HepG2 (cell line): ENCODE measurements around the gene CARD9. TPM values are rescaled to one million over a fixed set of nuclear protein-coding genes. Genes with fewer than 3 reads are reported as not detected.

ENCODE experiments used
- AHR ChIP-seq: IDR thresholded peaks from 2 replicates; pipeline ENCODE4 v1.6.1; 2018; ENCODE audit warnings: missing genetic modification reagents, missing compliant biosample characterization
- BORCS8-MEF2B ChIP-seq: sonication (generic); formaldehyde crosslinking; IDR thresholded peaks from 2 replicates; pipeline ENCODE4 v1.8.0; 2022; ENCODE audit warnings: mild to moderate bottlenecking, missing genetic modification reagents
- ETS1 ChIP-seq: sonication (generic); formaldehyde crosslinking; IDR thresholded peaks from 2 replicates; pipeline ENCODE4 v1.4.0; 2020; ENCODE audit warnings: missing genetic modification reagents
- GTF2F1 ChIP-seq: fragments of 150-350 bp; IDR thresholded peaks from 2 replicates; pipeline ENCODE4 v1.6.1; 2014; ENCODE audit warnings: low read length
- ISX ChIP-seq: sonication (generic); formaldehyde crosslinking; conservative IDR thresholded peaks from 2 replicates; pipeline ENCODE4 v1.5.0; 2020; ENCODE audit warnings: missing genetic modification reagents
- KDM2A ChIP-seq: sonication (generic); formaldehyde crosslinking; IDR thresholded peaks from 2 replicates; pipeline ENCODE4 v1.4.0; 2020; ENCODE audit warnings: low read depth, missing genetic modification reagents, borderline replicate concordance
- MEIS2 ChIP-seq: sonication (generic); formaldehyde crosslinking; IDR thresholded peaks from 2 replicates; pipeline ENCODE4 v1.9.0; 2021; ENCODE audit warnings: mild to moderate bottlenecking, missing genetic modification reagents
- MXD4 ChIP-seq: IDR thresholded peaks from 2 replicates; pipeline ENCODE4 v1.6.1; 2016; ENCODE audit warnings: mild to moderate bottlenecking, missing biosample characterization, missing genetic modification reagents
- RBAK ChIP-seq: sonication (generic); formaldehyde crosslinking; IDR thresholded peaks from 2 replicates; pipeline ENCODE4 v1.5.1; 2020; ENCODE audit warnings: mild to moderate bottlenecking, missing genetic modification reagents
- SP1 ChIP-seq, 2 experiments: fragments of 450-650 bp in 1 of 2; sonication (generic) in 1 of 2; formaldehyde crosslinking in 1 of 2; IDR thresholded peaks; 2 replicates each; pipeline versions ENCODE4 v1.4.0 to v1.6.1; 2016 to 2020; ENCODE audit warnings: missing genetic modification reagents in 1 of 2
- ZBTB49 ChIP-seq: sonication (generic); formaldehyde crosslinking; IDR thresholded peaks from 2 replicates; pipeline ENCODE4 v1.4.0; 2020; ENCODE audit warnings: missing genetic modification reagents, borderline replicate concordance
- ZNF318 ChIP-seq: sonication (generic); formaldehyde crosslinking; IDR thresholded peaks from 2 replicates; pipeline ENCODE4 v1.4.0; 2020; ENCODE audit warnings: mild to moderate bottlenecking, missing genetic modification reagents
- ZNF350 ChIP-seq: sonication (generic); formaldehyde crosslinking; IDR thresholded peaks from 2 replicates; pipeline ENCODE4 v1.4.0; 2020; ENCODE audit warnings: mild to moderate bottlenecking, low read depth, missing genetic modification reagents, borderline replicate concordance
- ZNF878 ChIP-seq: sonication (generic); formaldehyde crosslinking; IDR thresholded peaks from 2 replicates; pipeline ENCODE4 v1.8.1; 2023; ENCODE audit warnings: mild to moderate bottlenecking, missing genetic modification reagents, moderate library complexity
- polyA plus RNA-seq, 8 experiments: library from polyadenylated mRNA; depleted of rRNA in 3 of 8; stranded (reverse) in 7 of 8; unstranded in 1 of 8; fragments of >200 nt; fragmentation: Illumina TruSeq in 4 of 8; extraction: Trizol in 4 of 8; gene quantifications; 2 replicates each; pipeline versions ENCODE4 v1.2.1 to v1.2.3, GENCODE V29; 2011 to 2016; ENCODE audit warnings: low read depth in 4 of 8, missing spikeins in 1 of 8, mixed read lengths in 1 of 8; ENCODE audit not compliant: insufficient read depth in 1 of 8
- total RNA-seq, 5 experiments: library from RNA; depleted of rRNA; stranded (reverse); fragments of >200 nt; fragmentation: Illumina TruSeq; extraction: Trizol; gene quantifications; 2 replicates each; pipeline ENCODE4 v1.2.3, GENCODE V29; 2016; ENCODE audit warnings: low read depth in 1 of 5

The CARD9 gene
- total and polyA plus RNA-seq, 2 of the 13 experiments (the other 11 are each of a cell fraction or from before 2014, with no cell fraction given), result 3.3 to 7.4 TPM

- TF ChIP-seq ZNF318 (no peak; the same call in 1 of the 2 replicates), ETS1 (CRISPR knock-in tag) (peak; percentile 69; the same call in 1 of the 2 replicates), MXD4 (CRISPR knock-in tag) (no peak; the same call in 1 of the 2 replicates), ZNF350 (CRISPR knock-in tag) (0 out of 2 replicates have a peak, but pooled peaks have one; percentile 1), SP1 (IDR thresholded peaks at IDR 0.05) (no peak), SP1 (CRISPR knock-in tag; IDR thresholded peaks at IDR 0.05) (no peak), KDM2A (CRISPR knock-in tag) (no peak), AHR (CRISPR knock-in tag) (no peak), BORCS8-MEF2B (CRISPR knock-in tag) (no peak; the same call in 1 of the 2 replicates), ISX (CRISPR knock-in tag) (peak; percentile 28; the same call in 1 of the 2 replicates), ZBTB49 (no peak), RBAK (CRISPR knock-in tag) (no peak), ZNF878 (CRISPR knock-in tag) (no peak), GTF2F1 (no peak), MEIS2 (CRISPR knock-in tag) (no peak; the same call in 1 of the 2 replicates)
Observed at GRCh38 chr9:136409557-136410455, 36.3 kb upstream of the CARD9 start (continued).
